RWPE1 (cell line): Measurements from ENCODE around the gene SPINK5.

Experiments used
- CTCF ChIA-PET: fragments of 350-600 bp; sonication (Branson Sonifier 250); formaldehyde crosslinking; extraction: SDS; loops from one replicate; lab custom pipeline; 2021; lab: Yijun Ruan, JAX
- POLR2A ChIA-PET: fragments of 400-600 bp; formaldehyde crosslinking; extraction: SDS; loops from one replicate; lab custom pipeline; 2020; ENCODE audit warnings: antibody characterized with exemption; ENCODE audit not compliant: low non-redundant PET; lab: Yijun Ruan, JAX
- DNase-seq: peaks from one replicate; pipeline ENCODE4 v3.0.0; 2012; ENCODE audit warnings: low spot score
- H3K27ac ChIP-seq: fragments of 450-650 bp; 2 replicates; pipeline ENCODE4 v1.5.1; 2017
- CTCF ChIP-seq: fragments of 450-650 bp; conservative IDR thresholded peaks from 2 replicates; pipeline ENCODE4 v1.5.1; 2017; ENCODE audit warnings: low read depth, mild to moderate bottlenecking

SPINK5 gene

DNA sequence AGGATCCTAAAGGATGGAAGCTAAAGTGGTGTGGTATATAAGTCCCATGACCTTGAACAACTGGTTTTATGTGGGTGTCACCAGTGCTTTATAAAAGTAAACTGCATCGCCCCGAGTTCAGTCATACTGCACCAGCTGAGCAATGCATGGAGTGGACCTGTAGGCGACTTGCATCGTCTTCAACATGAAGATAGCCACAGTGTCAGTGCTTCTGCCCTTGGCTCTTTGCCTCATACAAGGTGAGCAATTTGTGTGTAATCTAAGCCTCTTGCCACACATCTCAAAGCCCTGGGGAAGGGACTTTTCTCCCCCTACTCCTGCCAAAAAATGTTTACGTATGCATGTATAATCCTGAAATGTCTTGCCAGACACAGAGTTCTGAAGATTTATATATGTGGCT lies at the start of gene SPINK5:
Gene SPINK5 (plus strand): TSS at position 120 of the 400 bp plus-strand sequence. CDS start 65 bp downstream, at position 185.
- TF ChIP-seq CTCF = no peak
- ChIA-PET CTCF (no interaction called here), POLR2A (no interaction called here)
- DNase-seq = peak; percentile 25
- no peak within 1 kb of the TSS for H3K27ac ChIP-seq

- ChIA-PET CTCF (no interaction called here), POLR2A (no interaction called here)
- TF ChIP-seq CTCF = no peak
- H3K27ac ChIP-seq = no peak overlapping the region
- DNase-seq = peak; percentile 38
Observed at GRCh38 chr5:148014276-148014675, 49.5 kb upstream of the SPINK5 start.

GRCh38 chr5:148020257-148020988 lies 43.4 kb upstream of the SPINK5 start:
- TF ChIP-seq CTCF = no peak
- ChIA-PET CTCF (interaction anchor here (0.6 kb wide), 1 partner anchor 772 kb away, joined by 3 read pairs; no protein-coding TSS in a partner anchor), POLR2A (no interaction called here)
- no peak for DNase-seq
- H3K27ac ChIP-seq = no peak overlapping the region

- H3K27ac ChIP-seq = no peak overlapping the region
- no peak for DNase-seq
- POLR2A ChIA-PET = no interaction called here
- TF ChIP-seq CTCF = no peak
- CTCF ChIA-PET = no interaction called here
Observed at GRCh38 chr5:148027505-148027904, 36.3 kb upstream of the SPINK5 start.

GRCh38 chr5:148029131-148029530 lies 34.6 kb upstream of the SPINK5 start:
- no peak for TF ChIP-seq CTCF
- ChIA-PET POLR2A (no interaction called here), CTCF (no interaction called here)
- H3K27ac ChIP-seq = no peak overlapping the region
- DNase-seq = no peak

DNA sequence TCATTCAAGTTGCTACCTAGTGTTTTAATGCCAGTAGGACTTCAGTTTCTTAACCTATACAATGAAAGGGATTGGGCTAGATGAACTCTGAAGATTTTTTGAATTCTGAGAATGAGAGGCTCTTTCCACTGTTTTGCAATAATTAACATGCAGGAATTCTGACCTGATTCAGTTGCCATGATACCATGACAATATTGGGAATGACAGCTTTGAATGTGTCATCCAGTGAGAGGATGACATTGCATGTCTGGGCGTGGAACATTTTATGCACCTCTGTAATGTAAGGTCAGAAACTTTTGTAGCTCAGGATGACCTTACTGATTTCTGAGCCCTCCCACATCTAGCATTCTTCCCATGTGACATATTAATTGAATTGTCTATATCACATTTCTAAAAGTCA lies 30.6 kb upstream of the SPINK5 start:
- POLR2A ChIA-PET = no interaction called here
- H3K27ac ChIP-seq = no peak overlapping the region
- TF ChIP-seq CTCF = no peak
- CTCF ChIA-PET = interaction anchor here (0.5 kb wide), 1 partner anchor 746 kb away, joined by 3 read pairs; no protein-coding TSS in a partner anchor
- DNase-seq = peak; percentile 62
